Measurements from ENCODE around the gene POLE. TPM values are rescaled to one million over a fixed set of nuclear protein-coding genes. Genes with fewer than 3 reads are reported as not detected.

The POLE gene
- total RNA-seq, 1 experiment from 2014 or later = 144 TPM

GRCh38 chr12:132735496-132735895, 48.4 kb upstream of the POLE start:
- DNase-seq (ENCODE audit: low spot score) = no peak
- H3K4me3 Mint-ChIP-seq = no peak overlapping the region

GRCh38 chr12:132734206-132734605, 47.1 kb upstream of the POLE start:
- TF ChIP-seq GTF2I (CRISPR knock-in tag; conservative IDR thresholded peaks at IDR 0.05) (no peak), SMAD4 (CRISPR knock-in tag; IDR thresholded peaks at IDR 0.05) (no peak), ATF6 (CRISPR knock-in tag; IDR thresholded peaks at IDR 0.05) (no peak), ZNF396 (CRISPR knock-in tag; IDR thresholded peaks at IDR 0.05; ENCODE audit: borderline replicate concordance) (no peak), IRF1 (CRISPR knock-in tag; IDR thresholded peaks at IDR 0.05) (no peak), ZNF232 (CRISPR knock-in tag; IDR thresholded peaks at IDR 0.05) (no peak), USF2 (CRISPR knock-in tag; IDR thresholded peaks at IDR 0.05) (no peak), ERG (CRISPR knock-in tag; IDR thresholded peaks at IDR 0.05) (no peak), NFYB (CRISPR knock-in tag; conservative IDR thresholded peaks at IDR 0.05; ENCODE audit: low read depth) (no peak), JUN (CRISPR knock-in tag; IDR thresholded peaks at IDR 0.05) (no peak), FOXP1 (CRISPR knock-in tag; IDR thresholded peaks at IDR 0.05; ENCODE audit: borderline replicate concordance) (no peak)
- peaks cover 7% of the 10 kb centered on the region for H3K9me3 Mint-ChIP-seq
- ATAC-seq (no peak), DNase-seq (ENCODE audit: low spot score) (no peak)
- H3K4me3 Mint-ChIP-seq = no peak overlapping the region
- no peak overlapping the region for H3K27ac Mint-ChIP-seq
- H3K36me3 Mint-ChIP-seq = peaks cover 86% of the 10 kb centered on the region
- peaks cover 7% of the 10 kb centered on the region; the same call in 1 of the 2 replicates for H3K4me1 Mint-ChIP-seq
- ChIA-PET CTCF (no interaction called here), POLR2A (no interaction called here)
- no peaks in the 10 kb centered on the region for H3K27me3 Mint-ChIP-seq (ENCODE audit: low read depth)

More at GRCh38 chr12:132735496-132735895, 48.4 kb upstream of the POLE start:
- CTCF ChIA-PET = no interaction called here
- H3K27me3 Mint-ChIP-seq (ENCODE audit: low read depth) = no peaks in the 10 kb centered on the region
- H3K27ac Mint-ChIP-seq = no peak overlapping the region
- H3K9me3 Mint-ChIP-seq = no peaks in the 10 kb centered on the region
- no peak for ATAC-seq
- POLR2A ChIA-PET = no interaction called here
- TF ChIP-seq ERG (CRISPR knock-in tag; IDR thresholded peaks at IDR 0.05) (no peak), STAT6 (CRISPR knock-in tag; conservative IDR thresholded peaks at IDR 0.05; ENCODE audit: low read depth) (no peak), SMAD3 (CRISPR knock-in tag; IDR thresholded peaks at IDR 0.05; ENCODE audit: borderline replicate concordance) (no peak), ZNF281 (CRISPR knock-in tag; IDR thresholded peaks at IDR 0.05) (no peak)
- no peaks in the 10 kb centered on the region for H3K4me1 Mint-ChIP-seq
- H3K36me3 Mint-ChIP-seq = peaks cover 88% of the 10 kb centered on the region

Measured in WTC11 (cell line).